GM19463 (cell line): ENCODE data around the gene NCR3LG1.

Experiments used
- ATAC-seq: cut with Tn5 transposase; IDR thresholded peaks from one replicate; pipeline ENCODE4 v1.9.1; 2021; ENCODE audit warnings: mild to moderate bottlenecking, moderate library complexity; ENCODE audit not compliant: unreplicated experiment

NCR3LG1 gene, protein sequence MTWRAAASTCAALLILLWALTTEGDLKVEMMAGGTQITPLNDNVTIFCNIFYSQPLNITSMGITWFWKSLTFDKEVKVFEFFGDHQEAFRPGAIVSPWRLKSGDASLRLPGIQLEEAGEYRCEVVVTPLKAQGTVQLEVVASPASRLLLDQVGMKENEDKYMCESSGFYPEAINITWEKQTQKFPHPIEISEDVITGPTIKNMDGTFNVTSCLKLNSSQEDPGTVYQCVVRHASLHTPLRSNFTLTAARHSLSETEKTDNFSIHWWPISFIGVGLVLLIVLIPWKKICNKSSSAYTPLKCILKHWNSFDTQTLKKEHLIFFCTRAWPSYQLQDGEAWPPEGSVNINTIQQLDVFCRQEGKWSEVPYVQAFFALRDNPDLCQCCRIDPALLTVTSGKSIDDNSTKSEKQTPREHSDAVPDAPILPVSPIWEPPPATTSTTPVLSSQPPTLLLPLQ

GRCh38 chr11:17351510-17352176 lies at the start of gene NCR3LG1:
NCR3LG1 (plus strand) TSS chr11:17351800; CDS start chr11:17351970, 170 bp downstream.
- ATAC-seq, result no peak

- ATAC-seq, result no peak
Measured at GRCh38 chr11:17313349-17314231, 38.0 kb upstream of the NCR3LG1 start.

- ATAC-seq, result no peak
Measured at GRCh38 chr11:17314232-17314547, 37.4 kb upstream of the NCR3LG1 start.

DNA sequence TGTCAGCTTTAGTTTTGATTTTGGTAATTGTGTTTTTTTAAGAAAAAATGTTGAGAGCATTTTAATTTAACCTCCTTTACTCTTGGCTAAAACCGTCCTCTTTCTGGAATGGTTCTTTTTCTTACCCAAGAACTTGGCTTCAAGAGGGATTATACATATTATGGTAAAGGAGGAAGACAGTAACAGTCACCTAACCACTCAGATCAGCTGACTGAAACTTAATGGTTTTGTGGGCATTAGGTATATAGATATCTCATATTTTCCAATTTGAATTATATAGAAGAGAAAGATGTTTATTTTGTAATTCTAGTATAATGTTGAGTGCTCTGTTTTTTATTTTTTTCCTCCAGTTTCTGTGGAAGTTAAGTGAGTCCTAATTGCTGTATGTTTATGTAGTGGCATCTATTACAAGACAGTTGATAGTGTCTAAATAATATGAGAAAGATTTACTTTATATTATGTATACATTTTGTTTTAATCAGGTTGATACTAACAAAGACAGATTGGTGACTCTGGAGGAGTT lies 36.6 kb upstream of the NCR3LG1 start:
- no peak for ATAC-seq

GRCh38 chr11:17328871-17329494 lies 22.6 kb upstream of the NCR3LG1 start:
- no peak for ATAC-seq

GRCh38 chr11:17331669-17332068 lies 19.9 kb upstream of the NCR3LG1 start:
- no peak for ATAC-seq

- ATAC-seq, result no peak
Measured at GRCh38 chr11:17333799-17334586, 17.6 kb upstream of the NCR3LG1 start.

DNA sequence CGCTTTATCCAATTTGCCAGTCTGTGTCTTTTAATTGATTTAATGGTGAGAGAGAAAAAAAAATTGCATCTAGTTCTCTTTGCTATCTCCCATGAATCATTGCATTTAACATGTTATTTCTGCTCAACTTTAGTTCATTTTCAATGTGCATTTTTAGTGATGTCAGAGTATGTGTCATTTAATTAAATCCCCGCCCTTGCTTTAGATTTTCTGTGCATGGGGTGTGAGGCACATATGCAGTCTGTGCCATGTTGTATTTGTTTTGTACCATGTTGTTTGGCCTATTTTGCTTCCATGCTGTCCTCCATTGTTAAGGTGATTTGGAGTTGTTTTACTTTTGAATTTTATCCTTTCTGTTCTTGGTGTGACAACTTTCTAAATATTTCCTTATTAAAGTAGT lies 8.3 kb upstream of the NCR3LG1 start:
- no peak for ATAC-seq

DNA sequence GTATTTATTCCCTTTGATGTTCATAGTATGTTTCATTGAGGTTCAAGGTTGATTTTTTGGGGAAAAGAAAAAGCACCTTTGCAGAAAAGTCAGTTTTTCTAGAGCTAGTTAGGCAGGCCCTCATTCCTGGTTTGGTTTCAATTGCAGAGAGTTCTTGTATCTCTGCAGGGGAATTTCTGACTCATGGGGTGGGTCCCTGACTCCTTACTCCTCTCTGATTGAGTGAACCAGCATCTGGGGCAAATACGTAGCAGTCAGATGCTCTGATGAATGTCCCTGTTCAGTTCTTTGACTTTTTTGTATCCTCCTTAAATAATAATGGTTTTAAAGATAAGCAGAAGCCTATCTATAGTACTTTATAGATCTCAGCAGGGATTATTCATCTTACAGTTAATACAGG lies 7.7 kb upstream of the NCR3LG1 start:
- no peak for ATAC-seq

- no peak for ATAC-seq
Measured at GRCh38 chr11:17347676-17348075, 3.9 kb upstream of the NCR3LG1 start.

DNA sequence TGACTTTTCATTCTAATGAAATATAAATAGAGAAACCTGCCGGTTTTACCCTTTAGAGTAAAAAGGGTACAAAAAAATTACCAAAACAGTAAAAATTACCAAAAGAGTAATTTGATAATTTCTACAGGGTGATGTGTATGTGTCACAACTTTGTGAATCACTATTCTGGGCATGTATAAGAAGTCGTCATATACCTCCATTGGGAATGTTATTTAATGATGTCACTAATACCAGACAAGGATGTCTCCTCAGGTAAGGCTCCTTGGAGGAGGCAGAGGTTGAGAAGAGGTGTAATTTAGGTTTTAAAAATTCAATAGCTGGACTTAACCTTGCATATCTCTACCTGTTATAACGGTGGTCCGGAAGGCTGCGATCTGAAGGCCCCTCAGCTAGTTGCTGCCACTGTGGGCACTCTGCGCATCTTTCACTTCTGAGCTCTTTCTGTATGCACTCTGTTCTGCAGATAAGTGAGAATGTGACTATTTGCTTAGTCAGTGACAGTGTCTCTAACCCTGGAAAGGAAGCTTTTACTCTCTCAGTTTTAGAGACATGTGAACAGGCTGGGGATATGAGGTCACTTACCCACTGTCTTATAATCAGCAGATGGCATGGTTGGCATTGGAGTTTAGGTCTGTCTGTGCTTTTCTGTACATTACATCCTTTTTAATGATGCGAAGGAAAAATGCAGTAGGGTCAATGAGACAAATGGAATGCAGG lies 987 bp upstream of the NCR3LG1 start:
- ATAC-seq, result no peak

GRCh38 chr11:17351172-17351509 lies 459 bp upstream of the NCR3LG1 start:
- ATAC-seq, result no peak

DNA sequence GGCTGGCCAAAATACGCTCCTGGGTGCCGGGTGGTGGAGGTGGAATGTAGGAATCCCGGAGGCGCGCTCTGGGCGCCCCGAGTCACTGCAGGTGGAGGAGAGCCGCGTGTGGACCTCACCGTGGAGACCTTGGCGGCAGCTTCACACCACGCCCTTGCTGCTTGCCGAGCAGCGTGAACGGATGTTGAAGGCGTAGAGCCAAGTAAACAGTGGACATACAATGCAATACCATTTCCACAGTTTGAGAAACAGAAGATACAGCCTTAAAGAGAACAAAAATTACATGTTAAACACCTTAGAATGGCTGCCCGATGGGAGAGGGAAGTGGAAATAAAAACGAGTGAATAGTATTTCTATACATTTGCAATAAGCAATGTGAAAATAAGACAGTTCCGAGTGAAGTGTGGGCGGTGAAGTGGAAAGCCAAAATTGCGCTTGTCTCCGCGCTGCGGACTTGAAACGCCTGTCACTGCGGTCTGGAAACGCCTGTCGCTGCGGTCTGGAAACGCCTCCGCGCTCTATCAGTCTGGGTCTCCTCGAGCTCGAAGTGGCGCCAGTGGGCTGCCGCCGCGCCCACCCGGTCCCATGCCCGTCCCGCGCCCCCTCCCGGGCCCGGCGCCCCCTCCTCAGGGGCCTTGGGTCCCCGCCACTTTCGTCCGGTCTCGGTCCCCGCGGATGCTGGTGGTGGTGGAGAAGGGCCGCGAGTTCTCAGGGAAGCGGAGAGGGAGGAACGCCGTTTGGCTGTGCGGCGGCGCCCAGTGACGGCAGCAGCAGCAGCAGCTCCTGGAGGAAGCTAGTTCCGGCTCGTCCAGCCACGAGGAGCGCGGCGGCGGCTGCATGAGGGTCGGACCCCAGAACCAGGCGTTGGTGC lies 1.6 kb downstream of the NCR3LG1 start:
- peak; percentile 40 for ATAC-seq

DNA sequence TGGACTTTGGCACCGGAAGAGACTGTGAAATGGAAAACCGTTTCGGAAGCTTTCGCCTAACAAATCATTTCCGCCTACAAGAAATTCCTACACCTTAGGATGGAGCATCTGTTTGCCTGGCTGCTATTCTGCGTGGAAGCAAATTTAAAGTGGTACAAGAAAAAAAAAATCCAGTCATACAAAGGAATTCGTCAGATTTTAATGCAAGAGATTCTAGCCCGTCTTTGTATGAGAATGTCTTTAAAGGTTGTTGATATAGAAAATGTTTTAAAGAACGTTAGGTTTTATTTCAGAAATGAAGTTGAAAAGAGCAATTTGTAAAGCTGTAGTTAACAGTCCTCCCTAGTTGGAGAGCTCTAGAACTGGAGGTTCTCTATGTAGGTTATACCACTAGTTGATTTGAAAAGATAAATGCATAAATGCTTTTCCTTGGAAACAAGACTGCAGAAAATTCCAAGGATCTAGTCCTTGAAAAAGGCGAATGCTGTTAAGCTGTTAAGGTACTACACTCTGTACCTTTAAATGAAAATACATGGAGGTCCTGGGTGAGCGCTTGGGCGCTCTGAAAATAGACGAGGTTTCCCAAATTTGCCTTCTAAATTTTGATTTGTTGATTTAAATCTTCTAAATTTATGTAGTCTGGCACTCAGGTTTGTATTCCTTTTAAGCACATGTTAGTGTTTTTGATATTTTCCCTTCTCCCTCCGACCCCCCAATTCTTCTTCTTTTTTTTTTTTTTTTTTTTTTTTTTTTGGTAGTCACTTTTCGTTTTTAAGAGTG lies 2.4 kb downstream of the NCR3LG1 start:
- ATAC-seq, result no peak

GRCh38 chr11:17354601-17354991 lies 3.0 kb downstream of the NCR3LG1 start:
- ATAC-seq, result no peak

DNA sequence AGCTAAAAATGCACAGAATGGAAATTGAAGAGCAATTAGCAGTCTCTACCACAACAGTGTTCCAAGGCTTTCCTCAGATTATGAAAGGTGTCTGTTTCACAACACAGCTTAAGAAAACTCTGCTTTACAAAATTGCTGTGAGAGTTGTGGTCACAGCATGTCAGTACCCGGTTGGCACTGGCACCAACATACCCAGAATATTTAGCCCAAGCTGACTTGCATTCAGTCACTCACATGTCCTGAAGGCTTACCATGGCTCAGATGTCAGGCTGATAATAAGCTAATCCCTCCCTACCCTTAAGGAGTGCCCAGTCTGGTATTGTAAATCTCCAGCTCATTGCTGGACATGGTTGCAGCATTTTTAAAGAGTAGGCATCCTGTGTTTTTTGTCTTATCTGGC lies 14.9 kb downstream of the NCR3LG1 start:
- ATAC-seq, result no peak

DNA sequence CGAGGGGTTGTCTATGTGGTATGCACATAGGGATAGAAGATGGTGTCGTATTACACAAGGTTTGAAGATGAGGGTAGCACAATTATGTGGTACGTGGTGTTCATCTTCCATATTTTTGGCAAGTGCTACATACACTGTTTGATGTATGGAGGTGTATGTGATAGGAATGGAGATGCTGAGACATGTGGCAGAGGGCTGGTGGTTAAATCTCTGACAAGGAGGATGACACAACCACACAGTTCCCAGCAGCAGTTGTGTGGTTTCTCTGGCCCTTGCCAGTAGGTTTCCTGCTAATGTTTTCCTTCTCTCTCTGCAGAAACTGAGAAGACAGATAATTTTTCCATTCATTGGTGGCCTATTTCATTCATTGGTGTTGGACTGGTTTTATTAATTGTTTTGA lies 17.0 kb downstream of the NCR3LG1 start:
- ATAC-seq, result no peak

DNA sequence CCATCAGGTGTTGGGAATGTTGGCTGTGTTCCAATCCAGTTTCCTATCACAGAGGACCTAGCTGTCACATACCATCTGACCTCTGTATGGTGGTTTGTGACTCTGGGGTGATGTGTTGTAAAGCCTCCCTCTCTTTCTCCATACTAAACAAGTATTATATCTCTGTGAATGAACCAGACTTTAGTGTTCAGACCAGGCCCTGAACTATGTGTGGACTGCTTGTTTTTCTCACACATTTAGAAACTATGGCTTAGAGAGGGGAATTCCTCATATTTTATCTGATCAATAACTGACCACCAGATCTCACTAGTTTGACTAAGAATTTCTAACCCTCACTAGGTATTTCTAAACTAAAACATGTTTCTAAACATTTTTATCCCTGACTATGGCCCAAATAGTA lies 17.5 kb downstream of the NCR3LG1 start:
- ATAC-seq, result no peak
